Measurements from ENCODE around the gene EIF3J. TPM values are rescaled to one million over a fixed set of nuclear protein-coding genes. Genes with fewer than 3 reads are reported as not detected.

Gene EIF3J
- total and polyA plus RNA-seq, 2 of the 4 experiments (the other 2 are of a cell fraction), result 51.6 to 59.9 TPM

- Histone ChIP-seq H2AK5ac (ENCODE audit: low read depth, low read length) (no peak overlapping the region), H4K20me1 (ENCODE audit: insufficient read depth, low read length) (no peaks in the 10 kb centered on the region), H3K56ac (ENCODE audit: extremely low read depth, insufficient read depth, low read length) (no peak overlapping the region), H2BK20ac (ENCODE audit: low read depth, low read length) (no peak overlapping the region), H3K27ac (ENCODE audit: insufficient read depth, low read length) (no peak overlapping the region), H2BK120ac (ENCODE audit: low read depth, low read length) (no peak overlapping the region), H4K5ac (ENCODE audit: low read depth, low read length) (no peak overlapping the region), H3K79me1 (ENCODE audit: low read depth in 1 of 2, low read length in 2 of 2) (peaks cover 3 to 5% of the 10 kb centered on the region in 2 experiments; a peak in 2 of 4 replicates), H3K18ac (ENCODE audit: low read depth, low read length) (no peak overlapping the region), H2AK9ac (replicated peaks; ENCODE audit: low read depth, low read length, poor library complexity) (no peak overlapping the region), H3K4me3 (ENCODE audit: insufficient read depth, low read depth, low read length) (no peak overlapping the region), H3K9me1 (ENCODE audit: insufficient read depth, low read length) (no peaks in the 10 kb centered on the region; the same call in 1 of the 2 replicates), H3K23ac (ENCODE audit: low read depth, low read length) (no peak overlapping the region), H3K9me3 (ENCODE audit: control insufficient read depth, insufficient read depth, low read length) (no peaks in the 10 kb centered on the region), H3K4me1 (ENCODE audit: control insufficient read depth, insufficient read depth, low read length) (no peaks in the 10 kb centered on the region), H3K4me2 (ENCODE audit: low read depth, low read length) (no peak overlapping the region), H3K9ac (ENCODE audit: low read depth, low read length) (no peak overlapping the region), H2AFZ (replicated peaks; ENCODE audit: low read length, poor library complexity) (no peak overlapping the region), H4K8ac (ENCODE audit: low read depth in 2 of 2, low read length in 2 of 2) (no peak overlapping the region), H3K14ac (replicated peaks; ENCODE audit: low read depth, low read length) (no peak overlapping the region), H3K27me3 (ENCODE audit: control insufficient read depth, insufficient read depth, low read length) (no peaks in the 10 kb centered on the region), H3K4ac (ENCODE audit: low read depth, low read length) (no peak overlapping the region), H4K91ac (ENCODE audit: insufficient read depth, low read depth, low read length) (no peak overlapping the region), H3K36me3 (ENCODE audit: control insufficient read depth, insufficient read depth, low read length) (peaks cover 22% of the 10 kb centered on the region), H2BK5ac (ENCODE audit: low read depth, low read length, poor library complexity, severe bottlenecking) (no peak overlapping the region), H2BK15ac (ENCODE audit: low read depth, low read length) (no peak overlapping the region)
- in situ Hi-C loops (cut with MboI; ENCODE audit: low sequenced_read_pairs), result no loop called here
- ChIA-PET POLR2A (ENCODE audit: unreplicated experiment) (no interaction called here), CTCF (no interaction called here)
- ATAC-seq (ENCODE audit: low read depth) (no peak), DNase-seq (no peak)
- intact Hi-C loops (cut with micrococcal nuclease), result no loop called here
- BruUV-seq (replicated peaks), result no TSS peak
- no CpG with 5 or more reads among the region's 1 CpG for WGBS, 2 experiments (ENCODE audit: extremely low coverage in 2 of 2, insufficient read length in 1 of 2)
- TF ChIP-seq FOS (IDR thresholded peaks at IDR 0.05; ENCODE audit: low read depth, low read length), result no peak
- TF ChIP-seq BHLHE40 (IDR thresholded peaks at IDR 0.05; ENCODE audit: low read depth, low read length), result no peak
- no peak for TF ChIP-seq RAD21 (IDR thresholded peaks at IDR 0.05; ENCODE audit: low read length)
- TF ChIP-seq SMC3 (IDR thresholded peaks at IDR 0.05; ENCODE audit: low read depth, low read length), result no peak
- no peak for TF ChIP-seq RFX5 (IDR thresholded peaks at IDR 0.05; ENCODE audit: low read depth, low read length)
- TF ChIP-seq, protein P1, sequence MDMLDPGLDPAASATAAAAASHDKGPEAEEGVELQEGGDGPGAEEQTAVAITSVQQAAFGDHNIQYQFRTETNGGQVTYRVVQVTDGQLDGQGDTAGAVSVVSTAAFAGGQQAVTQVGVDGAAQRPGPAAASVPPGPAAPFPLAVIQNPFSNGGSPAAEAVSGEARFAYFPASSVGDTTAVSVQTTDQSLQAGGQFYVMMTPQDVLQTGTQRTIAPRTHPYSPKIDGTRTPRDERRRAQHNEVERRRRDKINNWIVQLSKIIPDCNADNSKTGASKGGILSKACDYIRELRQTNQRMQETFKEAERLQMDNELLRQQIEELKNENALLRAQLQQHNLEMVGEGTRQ (IDR thresholded peaks at IDR 0.05; ENCODE audit: low read depth, low read length), result no peak
- no peak for TF ChIP-seq CHD1 (IDR thresholded peaks at IDR 0.05; ENCODE audit: low read depth, low read length)
- TF ChIP-seq, protein P2, sequence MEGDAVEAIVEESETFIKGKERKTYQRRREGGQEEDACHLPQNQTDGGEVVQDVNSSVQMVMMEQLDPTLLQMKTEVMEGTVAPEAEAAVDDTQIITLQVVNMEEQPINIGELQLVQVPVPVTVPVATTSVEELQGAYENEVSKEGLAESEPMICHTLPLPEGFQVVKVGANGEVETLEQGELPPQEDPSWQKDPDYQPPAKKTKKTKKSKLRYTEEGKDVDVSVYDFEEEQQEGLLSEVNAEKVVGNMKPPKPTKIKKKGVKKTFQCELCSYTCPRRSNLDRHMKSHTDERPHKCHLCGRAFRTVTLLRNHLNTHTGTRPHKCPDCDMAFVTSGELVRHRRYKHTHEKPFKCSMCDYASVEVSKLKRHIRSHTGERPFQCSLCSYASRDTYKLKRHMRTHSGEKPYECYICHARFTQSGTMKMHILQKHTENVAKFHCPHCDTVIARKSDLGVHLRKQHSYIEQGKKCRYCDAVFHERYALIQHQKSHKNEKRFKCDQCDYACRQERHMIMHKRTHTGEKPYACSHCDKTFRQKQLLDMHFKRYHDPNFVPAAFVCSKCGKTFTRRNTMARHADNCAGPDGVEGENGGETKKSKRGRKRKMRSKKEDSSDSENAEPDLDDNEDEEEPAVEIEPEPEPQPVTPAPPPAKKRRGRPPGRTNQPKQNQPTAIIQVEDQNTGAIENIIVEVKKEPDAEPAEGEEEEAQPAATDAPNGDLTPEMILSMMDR (conservative IDR thresholded peaks at IDR 0.05; ENCODE audit: low read depth, low read length), result no peak
- TF ChIP-seq NFE2L2 (IDR thresholded peaks at IDR 0.05; ENCODE audit: low read depth, low read length), result no peak
- no peak for TF ChIP-seq RCOR1 (IDR thresholded peaks at IDR 0.05; ENCODE audit: insufficient replicate concordance, low read length)
- no peak for TF ChIP-seq POLR2A (IDR thresholded peaks at IDR 0.05; ENCODE audit: low read depth, low read length)
- TF ChIP-seq MXI1 (IDR thresholded peaks at IDR 0.05; ENCODE audit: borderline replicate concordance, low read depth, low read length), result no peak
- no peak for TF ChIP-seq MAFK (IDR thresholded peaks at IDR 0.05; ENCODE audit: low read depth, low read length)
- dilution Hi-C loops (cut with HindIII; ENCODE audit: low sequenced_read_pairs, unreplicated experiment), result no loop called here
Observed at GRCh38 chr15:44574734-44575133, 37.8 kb downstream of the EIF3J start.
